Breast epithelium (tissue), 4 donors: ENCODE measurements around the gene HRH2. TPM values are rescaled to one million over a fixed set of nuclear protein-coding genes. Genes with fewer than 3 reads are reported as not detected.

Experiments
- DNase-seq, 2 donors: peaks; one replicate each; pipeline ENCODE4 v3.0.0-alpha.2; 2019; ENCODE audit warnings: low spot score in 2 of 2
- H3K27ac ChIP-seq, 2 donors: fragments of 200-600 bp; sonication (generic) in 1 of 2; one replicate each; pipeline ENCODE4 v1.5.1; 2016 to 2019; ENCODE audit warnings: mild to moderate bottlenecking in 1 of 2
- H3K27me3 ChIP-seq, 2 donors: fragments of 200-600 bp; sonication (generic) in 1 of 2; one replicate each; pipeline versions ENCODE4 v1.5.1 to v1.6.0; 2017 to 2019; ENCODE audit warnings: control low read depth in 1 of 2, mild to moderate bottlenecking in 1 of 2
- H3K36me3 ChIP-seq: fragments of 200-600 bp; one replicate; pipeline ENCODE4 v1.5.1; 2019
- H3K4me1 ChIP-seq, 2 donors: fragments of 200-600 bp; sonication (generic); one replicate each; pipeline ENCODE4 v1.5.1; 2016 to 2019; ENCODE audit warnings: control low read depth in 1 of 2
- H3K4me3 ChIP-seq, 3 donors: fragments of 200-600 bp; sonication (generic); 1 replicate in 2 of 3; 2 replicates in 1 of 3; pipeline ENCODE4 v1.5.1; 2016 to 2019; ENCODE audit warnings: mild to moderate bottlenecking in 3 of 3, moderate library complexity in 2 of 3
- H3K9me3 ChIP-seq, 2 donors: fragments of 200-600 bp; sonication (generic) in 1 of 2; one replicate each; pipeline ENCODE4 v1.5.1; 2016 to 2019; ENCODE audit warnings: control low read depth in 1 of 2
- POLR2A ChIP-seq: fragments of 450-650 bp; IDR thresholded peaks from one replicate; pipeline ENCODE4 v1.6.1; 2016; ENCODE audit warnings: antibody characterized with exemption, mild to moderate bottlenecking, moderate library complexity
- POLR2AphosphoS5 ChIP-seq, 3 donors: sonication (generic); formaldehyde crosslinking; IDR thresholded peaks; one replicate each; pipeline ENCODE4 v1.6.1; 2017; ENCODE audit warnings: antibody characterized with exemption in 3 of 3
- intact Hi-C: fragments of 100-400 bp; cut with DNase I; formaldehyde crosslinking; loops from one replicate; pipeline ENCODE4 v1.15.1; 2023; ENCODE audit warnings: low total_unique reads
- total RNA-seq, 3 donors: library from RNA; depleted of rRNA; stranded (reverse); fragments of >200 nt; gene quantifications; one replicate each; pipeline ENCODE4 v1.1.0, GENCODE V29; 2016
- TF ChIP-seq, protein P1 (sequence below), 3 donors: fragments of 450-650 bp; IDR thresholded peaks; one replicate each; pipeline ENCODE4 v1.5.1; 2016 to 2017; ENCODE audit warnings: antibody characterized with exemption in 3 of 3, mild to moderate bottlenecking in 3 of 3, moderate library complexity in 3 of 3

Gene HRH2
- total RNA-seq, 3 donors from 2014 or later, result 0.73 to 5.0 (median 2.0) TPM

DNA sequence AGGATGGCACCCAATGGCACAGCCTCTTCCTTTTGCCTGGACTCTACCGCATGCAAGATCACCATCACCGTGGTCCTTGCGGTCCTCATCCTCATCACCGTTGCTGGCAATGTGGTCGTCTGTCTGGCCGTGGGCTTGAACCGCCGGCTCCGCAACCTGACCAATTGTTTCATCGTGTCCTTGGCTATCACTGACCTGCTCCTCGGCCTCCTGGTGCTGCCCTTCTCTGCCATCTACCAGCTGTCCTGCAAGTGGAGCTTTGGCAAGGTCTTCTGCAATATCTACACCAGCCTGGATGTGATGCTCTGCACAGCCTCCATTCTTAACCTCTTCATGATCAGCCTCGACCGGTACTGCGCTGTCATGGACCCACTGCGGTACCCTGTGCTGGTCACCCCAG is 25.4 kb downstream of the HRH2 start:
- no peak for DNase-seq
- intact Hi-C loops, result no loop called here
- no peak for TF ChIP-seq POLR2AphosphoS5 (IDR thresholded peaks at IDR 0.05)
- TF ChIP-seq, protein P1, sequence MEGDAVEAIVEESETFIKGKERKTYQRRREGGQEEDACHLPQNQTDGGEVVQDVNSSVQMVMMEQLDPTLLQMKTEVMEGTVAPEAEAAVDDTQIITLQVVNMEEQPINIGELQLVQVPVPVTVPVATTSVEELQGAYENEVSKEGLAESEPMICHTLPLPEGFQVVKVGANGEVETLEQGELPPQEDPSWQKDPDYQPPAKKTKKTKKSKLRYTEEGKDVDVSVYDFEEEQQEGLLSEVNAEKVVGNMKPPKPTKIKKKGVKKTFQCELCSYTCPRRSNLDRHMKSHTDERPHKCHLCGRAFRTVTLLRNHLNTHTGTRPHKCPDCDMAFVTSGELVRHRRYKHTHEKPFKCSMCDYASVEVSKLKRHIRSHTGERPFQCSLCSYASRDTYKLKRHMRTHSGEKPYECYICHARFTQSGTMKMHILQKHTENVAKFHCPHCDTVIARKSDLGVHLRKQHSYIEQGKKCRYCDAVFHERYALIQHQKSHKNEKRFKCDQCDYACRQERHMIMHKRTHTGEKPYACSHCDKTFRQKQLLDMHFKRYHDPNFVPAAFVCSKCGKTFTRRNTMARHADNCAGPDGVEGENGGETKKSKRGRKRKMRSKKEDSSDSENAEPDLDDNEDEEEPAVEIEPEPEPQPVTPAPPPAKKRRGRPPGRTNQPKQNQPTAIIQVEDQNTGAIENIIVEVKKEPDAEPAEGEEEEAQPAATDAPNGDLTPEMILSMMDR (IDR thresholded peaks at IDR 0.05), result no peak
- no peak for TF ChIP-seq POLR2A
- Histone ChIP-seq H3K9me3 (no peaks in the 10 kb centered on the region), H3K36me3 (no peaks in the 10 kb centered on the region), H3K27ac (no peak overlapping the region), H3K27me3 (peaks cover 0 to 33% of the 10 kb centered on the region in 2 donors), H3K4me3 (no peak overlapping the region), H3K4me1 (no peaks in the 10 kb centered on the region)

DNA sequence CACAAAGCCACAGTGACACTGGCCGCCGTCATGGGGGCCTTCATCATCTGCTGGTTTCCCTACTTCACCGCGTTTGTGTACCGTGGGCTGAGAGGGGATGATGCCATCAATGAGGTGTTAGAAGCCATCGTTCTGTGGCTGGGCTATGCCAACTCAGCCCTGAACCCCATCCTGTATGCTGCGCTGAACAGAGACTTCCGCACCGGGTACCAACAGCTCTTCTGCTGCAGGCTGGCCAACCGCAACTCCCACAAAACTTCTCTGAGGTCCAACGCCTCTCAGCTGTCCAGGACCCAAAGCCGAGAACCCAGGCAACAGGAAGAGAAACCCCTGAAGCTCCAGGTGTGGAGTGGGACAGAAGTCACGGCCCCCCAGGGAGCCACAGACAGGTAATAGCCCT is 26.1 kb downstream of the HRH2 start:
- DNase-seq, result no peak

DNA sequence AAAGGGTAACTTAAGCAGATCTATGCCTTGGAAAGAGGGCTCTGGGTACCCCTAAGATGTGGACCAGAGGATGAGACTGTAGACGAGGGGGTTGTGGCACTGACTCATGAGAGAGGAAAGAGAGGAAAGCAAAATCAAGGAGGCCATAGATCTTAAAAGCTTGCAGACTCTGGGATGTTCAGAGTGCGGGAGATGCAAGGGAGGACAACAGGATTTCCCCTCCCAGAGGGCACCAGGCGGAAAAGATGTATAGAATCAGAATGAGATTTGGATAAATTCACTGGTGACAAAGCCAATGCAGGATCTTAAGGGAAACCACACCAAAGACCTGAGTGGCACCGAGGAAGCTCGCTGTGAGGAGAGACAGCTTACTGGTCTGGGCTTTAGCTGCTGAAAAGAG is 27.1 kb downstream of the HRH2 start:
- TF ChIP-seq, protein P1 (IDR thresholded peaks at IDR 0.05), result no peak
- TF ChIP-seq POLR2A (no peak), POLR2AphosphoS5 (IDR thresholded peaks at IDR 0.05) (no peak)
- Histone ChIP-seq H3K27me3 (peaks cover 0 to 25% of the 10 kb centered on the region in 2 donors), H3K9me3 (no peaks in the 10 kb centered on the region), H3K27ac (no peak overlapping the region), H3K4me1 (no peaks in the 10 kb centered on the region), H3K36me3 (no peaks in the 10 kb centered on the region), H3K4me3 (no peak overlapping the region)
- intact Hi-C loops, result no loop called here
- DNase-seq, result no peak

More for the DNA sequence above, 26.1 kb downstream of the HRH2 start:
- intact Hi-C loops, result no loop called here
- no peaks in the 10 kb centered on the region for H3K4me1 ChIP-seq
- H3K36me3 ChIP-seq, result no peaks in the 10 kb centered on the region
- no peak overlapping the region for H3K4me3 ChIP-seq
- H3K27me3 ChIP-seq, result peaks cover 0 to 26% of the 10 kb centered on the region in 2 donors
- H3K9me3 ChIP-seq, result no peaks in the 10 kb centered on the region
- H3K27ac ChIP-seq, result no peak overlapping the region
- TF ChIP-seq, protein P1 (IDR thresholded peaks at IDR 0.05), result no peak
- TF ChIP-seq POLR2AphosphoS5 (IDR thresholded peaks at IDR 0.05), result no peak
- no peak for TF ChIP-seq POLR2A

DNA sequence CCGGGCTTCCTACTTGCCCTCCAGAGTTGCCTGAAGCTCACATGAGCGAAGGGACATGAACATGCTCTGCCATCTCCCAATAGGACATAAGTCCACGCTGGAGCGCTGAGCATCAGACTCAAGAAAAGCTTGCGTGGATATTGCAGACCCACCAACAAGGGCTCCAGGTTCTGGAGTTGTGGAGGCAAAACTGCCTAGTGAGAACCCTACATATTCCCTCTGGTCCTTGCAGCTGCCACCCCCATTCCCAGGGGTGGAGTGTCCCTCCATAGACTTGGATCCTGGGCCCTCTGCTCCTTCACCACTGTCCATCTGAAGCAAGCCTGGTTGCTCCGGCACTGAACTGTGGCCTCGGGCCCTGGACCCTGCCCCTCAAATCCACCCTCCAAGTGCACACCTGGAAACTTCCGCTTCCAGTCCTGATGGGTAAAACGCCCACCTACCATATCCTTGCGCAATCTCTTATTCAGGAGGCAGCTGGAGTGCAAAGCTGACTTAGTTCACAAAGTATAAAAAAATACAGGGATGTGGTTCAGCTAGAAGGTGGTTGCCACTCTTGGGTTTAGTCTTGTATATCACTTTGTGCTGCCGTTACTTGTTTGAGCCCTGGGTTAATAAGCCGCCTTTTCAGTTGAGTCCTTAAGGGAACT is 28.0 kb downstream of the HRH2 start:
- H3K27ac ChIP-seq, result no peak overlapping the region
- intact Hi-C loops, result no loop called here
- no peak for DNase-seq
- no peak overlapping the region for H3K4me3 ChIP-seq
- H3K36me3 ChIP-seq, result no peaks in the 10 kb centered on the region
- H3K4me1 ChIP-seq, result no peaks in the 10 kb centered on the region
- H3K27me3 ChIP-seq, result peaks cover 0 to 24% of the 10 kb centered on the region in 2 donors
- H3K9me3 ChIP-seq, result no peaks in the 10 kb centered on the region
- no peak for TF ChIP-seq POLR2A
- TF ChIP-seq POLR2AphosphoS5 (IDR thresholded peaks at IDR 0.05), result no peak
- TF ChIP-seq, protein P1 (IDR thresholded peaks at IDR 0.05), result no peak

DNA sequence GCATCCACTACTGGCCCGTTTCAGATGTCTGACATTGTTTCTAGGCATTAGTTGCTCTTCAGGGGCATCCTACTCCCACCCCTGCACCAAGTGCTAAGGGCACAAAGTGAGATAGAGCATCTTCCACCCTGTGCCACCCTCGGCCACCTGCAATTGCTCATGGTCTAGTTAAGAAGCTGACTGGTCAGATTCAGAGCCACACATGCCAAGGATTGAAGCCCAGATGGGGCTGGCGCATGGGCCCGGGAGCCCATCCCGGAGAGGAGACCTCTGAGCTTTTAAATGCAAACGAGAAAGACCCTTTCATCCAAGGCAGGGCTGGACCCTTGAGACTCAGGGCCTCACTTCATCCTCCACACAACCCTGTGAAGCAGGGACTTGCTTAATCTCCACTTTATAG is 28.5 kb downstream of the HRH2 start:
- intact Hi-C loops, result no loop called here
- Histone ChIP-seq H3K4me3 (no peak overlapping the region), H3K4me1 (no peaks in the 10 kb centered on the region), H3K27me3 (peaks cover 0 to 23% of the 10 kb centered on the region in 2 donors), H3K9me3 (no peaks in the 10 kb centered on the region), H3K27ac (no peak overlapping the region), H3K36me3 (no peaks in the 10 kb centered on the region)
- no peak for TF ChIP-seq POLR2AphosphoS5 (IDR thresholded peaks at IDR 0.05)
- TF ChIP-seq, protein P1 (IDR thresholded peaks at IDR 0.05), result no peak
- TF ChIP-seq POLR2A, result no peak
- no peak for DNase-seq
